DND-41 (cell line): ENCODE measurements around the gene TMEM255B.

ENCODE experiments used
- EZH2 ChIP-seq: IDR thresholded peaks from 3 replicates; pipeline ENCODE4 v1.6.1; 2012; ENCODE audit warnings: borderline replicate concordance, low read depth, mild to moderate bottlenecking, moderate library complexity, low read length, inconsistent platforms; ENCODE audit not compliant: severe bottlenecking
- TF ChIP-seq, protein P1 (sequence below): IDR thresholded peaks from 2 replicates; pipeline ENCODE4 v1.5.1; 2012; ENCODE audit warnings: borderline replicate concordance, low read length, moderate library complexity, mild to moderate bottlenecking; ENCODE audit not compliant: poor library complexity, severe bottlenecking; ENCODE audit errors: extremely low read depth

GRCh38 chr13:113731192-113732175 lies 27.5 kb upstream of the TMEM255B start:
- TF ChIP-seq EZH2: no peak
- TF ChIP-seq, protein P1, sequence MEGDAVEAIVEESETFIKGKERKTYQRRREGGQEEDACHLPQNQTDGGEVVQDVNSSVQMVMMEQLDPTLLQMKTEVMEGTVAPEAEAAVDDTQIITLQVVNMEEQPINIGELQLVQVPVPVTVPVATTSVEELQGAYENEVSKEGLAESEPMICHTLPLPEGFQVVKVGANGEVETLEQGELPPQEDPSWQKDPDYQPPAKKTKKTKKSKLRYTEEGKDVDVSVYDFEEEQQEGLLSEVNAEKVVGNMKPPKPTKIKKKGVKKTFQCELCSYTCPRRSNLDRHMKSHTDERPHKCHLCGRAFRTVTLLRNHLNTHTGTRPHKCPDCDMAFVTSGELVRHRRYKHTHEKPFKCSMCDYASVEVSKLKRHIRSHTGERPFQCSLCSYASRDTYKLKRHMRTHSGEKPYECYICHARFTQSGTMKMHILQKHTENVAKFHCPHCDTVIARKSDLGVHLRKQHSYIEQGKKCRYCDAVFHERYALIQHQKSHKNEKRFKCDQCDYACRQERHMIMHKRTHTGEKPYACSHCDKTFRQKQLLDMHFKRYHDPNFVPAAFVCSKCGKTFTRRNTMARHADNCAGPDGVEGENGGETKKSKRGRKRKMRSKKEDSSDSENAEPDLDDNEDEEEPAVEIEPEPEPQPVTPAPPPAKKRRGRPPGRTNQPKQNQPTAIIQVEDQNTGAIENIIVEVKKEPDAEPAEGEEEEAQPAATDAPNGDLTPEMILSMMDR: no peak
